K562 (cell line): ENCODE measurements around the gene RAD50. TPM values are rescaled to one million over a fixed set of nuclear protein-coding genes. Genes with fewer than 3 reads are reported as not detected.

Experiments
- ATAC-seq: fragments of 200-7000 bp; cut with Tn5 transposase; 3 replicates; pipeline ENCODE4 v1.9.1; 2020; ENCODE audit warnings: moderate library complexity
- BruUV-seq: library from RNA; stranded (reverse); fragments of 400-500 nt; replicated peaks from 2 replicates; lab custom pipeline; 2021; lab: Mats Ljungman, UMichigan
- CTCF ChIA-PET: fragments of 300-600 bp; formaldehyde crosslinking; extraction: SDS; loops from one replicate; lab custom pipeline; 2021; ENCODE audit warnings: low intra/inter-chr PET ratio; lab: Yijun Ruan, JAX
- POLR2A ChIA-PET: fragments of 300-600, 350-650 bp; sonication (Branson Sonifier 250); formaldehyde crosslinking; extraction: SDS; loops from one replicate; lab custom pipeline; 2021; ENCODE audit warnings: antibody characterized with exemption, inconsistent platforms; lab: Yijun Ruan, JAX
- DNase-seq, 4 experiments: peaks; one replicate each; pipeline versions ENCODE4 v3.0.0 to v3.0.0-alpha.2; 2011 to 2018; ENCODE audit warnings: low spot score in 3 of 4, mixed read lengths in 3 of 4; ENCODE audit errors: extremely low read depth in 1 of 4
- FAIRE-seq: peaks from 2 replicates; lab custom pipeline; 2011; peaks lifted over from hg19 to GRCh38; lab: Jason Lieb, UNC
- H2AFZ ChIP-seq: 2 replicates; pipeline ENCODE4 v1.6.0; 2011; ENCODE audit warnings: low read depth, low read length, control low read depth, inconsistent platforms
- H3K27ac ChIP-seq: fragments of 200-600 bp; 3 replicates; pipeline ENCODE4 v1.8.0; 2011; ENCODE audit warnings: low read depth, mild to moderate bottlenecking, control low read depth, inconsistent platforms, low read length, moderate library complexity, mixed read lengths; ENCODE audit errors: extremely low read depth
- H3K27me3 ChIP-seq, 2 experiments: fragments of 300-600 bp in 1 of 2; 2 replicates in 1 of 2; 3 replicates in 1 of 2; pipeline versions ENCODE4 v1.6.0 to v1.8.0; 2011; ENCODE audit warnings: inconsistent platforms in 2 of 2, low read length in 2 of 2, mild to moderate bottlenecking in 1 of 2, mixed read lengths in 1 of 2, moderate library complexity in 1 of 2; ENCODE audit not compliant: control insufficient read depth in 2 of 2, insufficient read depth in 2 of 2
- H3K36me3 ChIP-seq: fragments of 300-600 bp; 3 replicates; pipeline ENCODE4 v1.8.0; 2011; ENCODE audit warnings: mild to moderate bottlenecking, low read length, inconsistent platforms; ENCODE audit not compliant: control insufficient read depth, insufficient read depth
- H3K4me1 ChIP-seq, 2 experiments: fragments of 200-600 bp in 1 of 2; replicated peaks in 1 of 2; 2 replicates in 1 of 2; 3 replicates in 1 of 2; pipeline versions ENCODE4 v1.5.1 to v1.8.0; 2011; ENCODE audit warnings: inconsistent platforms in 2 of 2, low read length in 2 of 2, mild to moderate bottlenecking in 1 of 2, mixed read lengths in 1 of 2, moderate library complexity in 1 of 2; ENCODE audit not compliant: control insufficient read depth in 2 of 2, insufficient read depth in 2 of 2
- H3K4me2 ChIP-seq: 2 replicates; pipeline ENCODE4 v1.6.1; 2011; ENCODE audit warnings: low read length, control low read depth, inconsistent platforms, mixed read lengths; ENCODE audit not compliant: insufficient read depth
- H3K4me3 ChIP-seq: fragments of 200-600 bp; sonication (generic), shearing (Covaris generic); 2 replicates; pipeline ENCODE4 v1.5.1; 2016; ENCODE audit warnings: control low read depth, inconsistent platforms
- H3K79me2 ChIP-seq: fragments of 200-600 bp; 3 replicates; pipeline ENCODE4 v1.8.0; 2011; ENCODE audit warnings: low read length, inconsistent platforms; ENCODE audit not compliant: control insufficient read depth, insufficient read depth
- H3K9ac ChIP-seq, 2 experiments: 2 replicates each; pipeline versions ENCODE4 v1.6.0 to v1.6.1; 2011; ENCODE audit warnings: low read depth in 2 of 2, low read length in 2 of 2, control low read depth in 1 of 2, inconsistent platforms in 1 of 2, mild to moderate bottlenecking in 1 of 2, mixed read lengths in 1 of 2; ENCODE audit not compliant: insufficient read depth in 1 of 2
- H3K9me1 ChIP-seq: one replicate; pipeline ENCODE4 v1.6.0; 2011; ENCODE audit warnings: inconsistent platforms, mild to moderate bottlenecking, low read length, moderate library complexity; ENCODE audit not compliant: control insufficient read depth, insufficient read depth
- H3K9me3 ChIP-seq: replicated peaks from 2 replicates; pipeline ENCODE4 v1.5.1; 2011; ENCODE audit warnings: low read depth, low read length, inconsistent platforms; ENCODE audit not compliant: control insufficient read depth, insufficient read depth
- H4K20me1 ChIP-seq: replicated peaks from 2 replicates; pipeline ENCODE4 v1.6.1; 2011; ENCODE audit warnings: low read length, inconsistent platforms, mixed read lengths; ENCODE audit not compliant: control insufficient read depth, insufficient read depth
- ARID3B ChIP-seq: fragments of 250-450 bp; sonication (Bioruptor Pico); IDR thresholded peaks from 2 replicates; pipeline ENCODE4 v1.4.0; 2020; ENCODE audit warnings: borderline replicate concordance
- CTBP1 ChIP-seq: fragments of 450-650 bp; IDR thresholded peaks from 2 replicates; pipeline ENCODE4 v1.6.1; 2016; ENCODE audit warnings: borderline replicate concordance
- DACH1 ChIP-seq: fragments of 450-650 bp; IDR thresholded peaks from 2 replicates; pipeline ENCODE4 v1.6.1; 2018; ENCODE audit not compliant: partially characterized antibody
- FOSL1 ChIP-seq: fragments of 200-800 bp; sonication (Bioruptor generic); conservative IDR thresholded peaks from 2 replicates; pipeline ENCODE4 v1.6.1; 2016; ENCODE audit warnings: missing genetic modification characterization, missing compliant biosample characterization
- SAP30 ChIP-seq: fragments of 200-600 bp; sonication (generic); IDR thresholded peaks from 2 replicates; pipeline ENCODE4 v1.6.1; 2012; ENCODE audit warnings: borderline replicate concordance, low read depth, mild to moderate bottlenecking, moderate library complexity, low read length, control low read depth, inconsistent platforms; ENCODE audit not compliant: insufficient read depth, poor library complexity, severe bottlenecking
- TEAD4 ChIP-seq, 2 experiments: sonication (generic) in 1 of 2; formaldehyde crosslinking in 1 of 2; IDR thresholded peaks; 2 replicates each; pipeline versions ENCODE4 v1.6.1 to v1.8.0; 2012 to 2022; ENCODE audit warnings: borderline replicate concordance in 1 of 2, inconsistent platforms in 1 of 2, low read length in 1 of 2, mild to moderate bottlenecking in 1 of 2, missing genetic modification reagents in 1 of 2
- WGBS: fragments of 100-300 bp; shearing (Covaris generic); methylation state at CpG from one replicate; pipeline ENCODE4 v1.1.6; 2016; ENCODE audit warnings: low coverage, mixed read lengths; ENCODE audit not compliant: insufficient coverage; ENCODE audit errors: missing lambda C conversion rate; 5-methylcytosine and 5-hydroxymethylcytosine counted together
- in situ Hi-C: fragments of 300-500 bp; cut with MboI; formaldehyde crosslinking; loops from 4 replicates; pipeline ENCODE4 v1.15.0; 2018; ENCODE audit warnings: inconsistent platforms, mixed read lengths
- intact Hi-C: fragments of 100-400 bp; cut with micrococcal nuclease; formaldehyde crosslinking; loops from 2 replicates; pipeline ENCODE4 v1.14.2; 2022
- polyA plus RNA-seq, 8 experiments: library from polyadenylated mRNA; depleted of rRNA in 4 of 8; stranded (reverse) in 5 of 8; unstranded in 3 of 8; fragments of >200 nt; fragmentation: Nextera tagmentation in 2 of 8; fragmentation: Illumina TruSeq in 1 of 8; extraction: Ambion mirVana in 2 of 8; extraction: Trizol in 1 of 8; gene quantifications; 2 replicates each; pipeline versions ENCODE4 v1.2.1 to v1.2.3, GENCODE V29; 2011 to 2014; ENCODE audit warnings: inconsistent platforms in 1 of 8, missing spikeins in 1 of 8
- total RNA-seq, 7 experiments: library from RNA; depleted of rRNA in 6 of 7; stranded (reverse); fragments of >200 nt in 6 of 7; fragmentation: Illumina TruSeq in 2 of 7; extraction: Trizol in 2 of 7; gene quantifications; 2 replicates each; pipeline versions ENCODE4 v1.2.1 to v1.2.3, GENCODE V29; 2011 to 2021; ENCODE audit warnings: low replicate concordance in 1 of 7
- TF ChIP-seq, protein P1 (sequence below): sonication (generic); formaldehyde crosslinking; IDR thresholded peaks from 2 replicates; pipeline ENCODE4 v1.8.1; 2022; ENCODE audit warnings: missing genetic modification reagents

RAD50 gene
- total and polyA plus RNA-seq, 9 of the 15 experiments (the other 6 are each of a cell fraction or from before 2014, with no cell fraction given) = 15.3 to 74.2 (median 44.1) TPM

DNA sequence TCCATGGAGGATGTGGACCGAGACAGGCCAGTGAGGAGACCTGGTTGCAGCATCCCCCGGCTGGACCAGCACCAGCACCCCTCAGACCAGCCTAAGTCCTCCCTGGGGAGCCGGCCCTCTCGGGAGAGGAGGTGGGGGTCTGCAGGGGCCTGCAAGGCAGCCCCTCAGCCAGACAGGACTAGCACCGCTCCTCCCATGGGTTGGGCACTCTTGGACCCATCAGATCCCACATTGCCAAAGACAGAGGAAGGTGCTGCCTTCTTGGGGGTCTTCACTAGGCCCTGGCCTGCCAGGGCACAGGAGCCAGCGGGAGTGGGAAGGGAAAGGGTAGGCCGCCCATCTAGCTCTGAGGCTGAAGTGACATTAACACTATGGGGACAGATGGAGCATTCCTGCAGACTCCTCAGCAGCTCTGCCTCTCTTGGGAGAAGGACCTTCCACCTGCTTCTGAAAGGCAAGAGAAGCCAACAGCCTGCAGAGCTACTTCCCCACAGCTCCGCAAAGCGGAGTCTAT, 108.0 kb downstream of the RAD50 start:
- 88% methylated on average over 9 of the region's 9 CpGs for WGBS
- no TSS peak for BruUV-seq
- peak overlapping the region; percentile 48; the same call in 1 of the 2 replicates for H3K4me2 ChIP-seq
- intact Hi-C loops (loop anchor here (5.0 kb wide), 2 partner anchors 73 to 158 kb away; partner anchors contain the start of gene KIF3A), in situ Hi-C loops (no loop called here)
- no peak overlapping the region for H3K27ac ChIP-seq
- ChIA-PET POLR2A (interaction anchor here (0.7 to 2.5 kb wide), 4 partner anchors 10 to 90 kb away, joined by 3 to 12 read pairs (median 4); partner anchors contain the start of gene IL4), CTCF (no interaction called here)
- no peaks in the 10 kb centered on the region for H3K9me1 ChIP-seq
- peaks cover 66 to 81% of the 10 kb centered on the region in 2 experiments for H3K4me1 ChIP-seq
- ATAC-seq (no peak), DNase-seq (no peak), FAIRE-seq (no peak)
- H3K79me2 ChIP-seq = no peaks in the 10 kb centered on the region
- H3K4me3 ChIP-seq = no peak overlapping the region
- no peaks in the 10 kb centered on the region for H3K27me3 ChIP-seq
- TF ChIP-seq TEAD4 (IDR thresholded peaks at IDR 0.05; ENCODE audit: low read length) (no peak), TEAD4 (CRISPR knock-in tag; IDR thresholded peaks at IDR 0.05; ENCODE audit: borderline replicate concordance) (0 out of 2 replicates have a peak, but pooled peaks have one; percentile 28), DACH1 (no peak)
- H3K9ac ChIP-seq = peak overlapping the region; percentile 58 to 83; a peak in 2 of 4 replicates
- no peaks in the 10 kb centered on the region for H3K9me3 ChIP-seq
- peak overlapping the region; percentile 94 for H2AFZ ChIP-seq
- no peaks in the 10 kb centered on the region for H3K36me3 ChIP-seq
- H4K20me1 ChIP-seq = no peaks in the 10 kb centered on the region

GRCh38 chr5:132665574-132666080, 108.8 kb downstream of the RAD50 start:
- no peaks in the 10 kb centered on the region for H3K9me3 ChIP-seq
- ATAC-seq (no peak), DNase-seq (peak in 1 of 4 experiments; percentile 31), FAIRE-seq (no peak)
- in situ Hi-C loops (no loop called here), intact Hi-C loops (no loop called here)
- H3K79me2 ChIP-seq = no peaks in the 10 kb centered on the region
- 36% methylated on average over 19 of the region's 21 CpGs for WGBS
- H3K4me3 ChIP-seq = no peak overlapping the region
- no peaks in the 10 kb centered on the region for H3K27me3 ChIP-seq
- H2AFZ ChIP-seq = peak overlapping the region; percentile 78
- H3K4me1 ChIP-seq = peaks cover 65 to 76% of the 10 kb centered on the region in 2 experiments
- H3K36me3 ChIP-seq = no peaks in the 10 kb centered on the region
- CTCF ChIA-PET = no interaction called here
- no peak overlapping the region for H3K27ac ChIP-seq
- no peaks in the 10 kb centered on the region for H4K20me1 ChIP-seq
- H3K9ac ChIP-seq = peak overlapping the region; percentile 10 to 83; a peak in 3 of 4 replicates
- no peaks in the 10 kb centered on the region for H3K9me1 ChIP-seq
- BruUV-seq = no TSS peak
- POLR2A ChIA-PET = interaction anchor here (0.6 to 2.5 kb wide), 8 partner anchors 9 to 118 kb away, joined by 3 to 12 read pairs (median 4); partner anchors contain the start of gene IL4
- H3K4me2 ChIP-seq = peak overlapping the region; percentile 48; the same call in 1 of the 2 replicates
- TF ChIP-seq CTBP1 (peak; percentile 33; the same call in 1 of the 2 replicates), SAP30 (no peak), ARID3B (0 out of 2 replicates have a peak, but pooled peaks have one; percentile 27), FOSL1 (tag) (0 out of 2 replicates have a peak, but pooled peaks have one; percentile 0)
- TF ChIP-seq, protein P1, sequence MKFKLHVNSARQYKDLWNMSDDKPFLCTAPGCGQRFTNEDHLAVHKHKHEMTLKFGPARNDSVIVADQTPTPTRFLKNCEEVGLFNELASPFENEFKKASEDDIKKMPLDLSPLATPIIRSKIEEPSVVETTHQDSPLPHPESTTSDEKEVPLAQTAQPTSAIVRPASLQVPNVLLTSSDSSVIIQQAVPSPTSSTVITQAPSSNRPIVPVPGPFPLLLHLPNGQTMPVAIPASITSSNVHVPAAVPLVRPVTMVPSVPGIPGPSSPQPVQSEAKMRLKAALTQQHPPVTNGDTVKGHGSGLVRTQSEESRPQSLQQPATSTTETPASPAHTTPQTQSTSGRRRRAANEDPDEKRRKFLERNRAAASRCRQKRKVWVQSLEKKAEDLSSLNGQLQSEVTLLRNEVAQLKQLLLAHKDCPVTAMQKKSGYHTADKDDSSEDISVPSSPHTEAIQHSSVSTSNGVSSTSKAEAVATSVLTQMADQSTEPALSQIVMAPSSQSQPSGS = no peak
